Cortex of kidney (tissue), 1 donor: ENCODE data around the gene RAB33A.

Experiments
- DNase-seq: peaks from one replicate; lab custom pipeline; 2025; lab: John Stamatoyannopoulos, UW

RAB33A gene

DNA sequence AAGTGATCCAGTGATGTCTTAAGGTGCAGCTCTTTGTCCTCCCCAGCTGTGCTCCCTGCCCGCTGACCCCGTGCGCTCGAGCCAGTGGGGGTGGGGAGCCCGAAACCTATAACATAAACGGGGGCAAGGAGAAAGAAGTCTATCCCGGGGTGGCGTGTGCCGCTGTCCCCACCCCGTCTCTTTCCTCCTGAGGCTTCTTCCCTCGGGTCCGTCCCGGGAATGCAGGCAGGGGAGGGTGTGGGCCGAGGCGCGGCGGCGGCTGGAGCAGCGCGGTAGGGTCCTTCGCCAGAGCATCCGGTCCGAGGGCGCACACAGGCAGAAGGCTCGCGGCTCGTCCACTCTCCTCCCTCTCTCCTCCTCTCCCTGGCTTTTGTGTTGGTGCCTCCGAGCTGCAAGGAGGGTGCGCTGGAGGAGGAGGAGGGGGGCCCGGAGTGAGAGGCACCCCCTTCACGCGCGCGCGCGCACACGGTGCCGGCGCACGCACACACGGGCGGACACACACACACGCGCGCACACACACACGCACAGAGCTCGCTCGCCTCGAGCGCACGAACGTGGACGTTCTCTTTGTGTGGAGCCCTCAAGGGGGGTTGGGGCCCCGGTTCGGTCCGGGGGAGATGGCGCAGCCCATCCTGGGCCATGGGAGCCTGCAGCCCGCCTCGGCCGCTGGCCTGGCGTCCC is at the start of gene RAB33A:
TSS of gene RAB33A (plus strand) at position 517 of the 681 bp plus-strand sequence. CDS start at position 618, 101 bp downstream.
- no peak for DNase-seq

DNA sequence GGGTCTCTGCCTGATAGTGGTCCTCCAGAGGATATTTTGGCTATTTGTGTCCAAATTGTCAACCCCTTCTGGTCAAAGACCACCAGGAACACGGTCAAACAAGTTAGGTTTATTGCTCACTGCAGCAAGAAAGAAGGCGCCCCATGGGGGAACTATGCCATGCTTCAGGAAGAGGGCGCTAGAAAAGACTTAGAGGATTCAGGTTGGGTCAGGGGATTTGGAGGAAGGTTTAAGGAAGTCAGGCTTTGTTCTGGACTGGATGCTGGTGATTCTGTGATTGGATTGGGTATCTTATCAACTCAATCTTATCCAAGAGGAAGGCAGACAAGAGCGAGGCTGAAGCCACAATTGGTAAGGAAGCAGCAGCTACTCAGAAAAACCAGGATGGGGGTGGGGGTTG is 47.2 kb upstream of the RAB33A start:
- no peak for DNase-seq

DNA sequence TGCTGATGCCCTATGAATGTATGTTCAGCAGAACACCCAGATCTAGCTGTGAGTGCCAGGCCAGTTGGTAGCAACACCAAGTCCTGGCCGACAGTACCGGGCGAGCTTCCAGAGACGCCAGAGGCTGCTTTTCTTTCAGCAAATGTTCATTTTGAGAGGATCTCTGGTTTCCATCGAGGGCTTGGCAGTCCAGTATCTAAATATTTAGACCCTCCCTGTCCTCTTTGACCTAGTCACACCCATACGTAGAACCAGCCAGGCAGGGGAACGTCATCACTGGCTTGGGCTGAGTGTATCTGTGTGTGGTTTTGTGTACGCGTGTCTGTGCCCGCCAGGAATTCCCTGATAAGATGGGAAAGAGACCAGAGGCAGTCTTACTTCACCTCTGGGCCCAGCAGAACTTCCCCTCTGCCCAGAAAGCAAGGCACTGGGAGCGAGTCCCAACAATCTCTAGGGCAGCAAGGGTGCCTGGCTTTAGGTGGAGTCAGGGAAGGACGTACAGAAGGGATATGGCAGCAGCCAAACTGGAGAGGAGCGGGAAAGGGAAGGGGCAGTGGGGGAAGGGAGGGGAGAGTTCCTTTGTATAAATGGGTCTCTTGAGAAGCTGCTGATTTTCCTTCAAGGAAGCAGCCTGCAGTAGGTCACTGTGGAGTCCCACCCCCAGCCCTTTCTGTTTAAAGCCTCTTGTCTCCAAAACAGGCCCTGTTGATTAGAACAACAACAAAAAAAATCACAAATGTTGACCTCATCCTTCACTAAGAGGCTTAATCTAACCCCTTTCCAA is 46.5 kb upstream of the RAB33A start:
- no peak for DNase-seq

DNA sequence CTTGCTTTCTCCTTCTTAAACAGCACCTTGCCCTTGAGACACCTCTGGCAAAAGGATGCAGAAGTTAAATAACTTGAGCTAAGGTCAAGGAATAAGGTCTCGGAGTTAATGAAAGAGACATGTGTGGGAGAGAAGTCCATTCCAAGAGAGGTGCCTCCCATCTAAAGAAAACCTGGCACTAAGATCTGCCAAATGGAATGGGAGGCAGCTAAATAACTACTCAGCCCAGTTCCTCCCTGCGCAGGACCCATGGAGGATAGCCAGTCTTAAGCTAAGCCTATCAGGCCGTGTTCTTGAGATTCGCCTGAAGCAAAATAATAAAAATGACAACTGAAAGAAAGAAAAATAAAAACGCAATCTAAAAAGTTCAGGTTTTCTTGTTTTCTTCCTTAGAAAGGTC is 40.8 kb upstream of the RAB33A start:
- no peak for DNase-seq

DNA sequence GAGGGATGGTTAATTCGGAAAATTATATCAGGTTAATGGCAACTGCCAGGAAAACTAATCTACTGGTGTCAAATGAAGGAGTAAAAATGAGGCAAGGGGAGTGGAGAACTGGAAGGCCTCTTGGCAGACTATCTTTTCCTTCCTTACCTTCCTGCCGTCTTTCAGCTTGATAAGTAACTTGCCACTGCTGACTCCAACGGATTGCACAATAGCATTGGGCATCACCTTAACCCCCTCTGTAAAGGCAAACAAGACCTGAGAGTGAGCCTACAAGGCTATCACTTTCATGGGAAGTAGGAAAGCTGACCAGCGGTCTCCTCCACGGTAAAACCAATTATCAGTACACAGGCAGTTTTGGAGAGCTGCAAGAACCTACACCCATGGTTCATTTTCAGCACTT is 35.3 kb upstream of the RAB33A start:
- no peak for DNase-seq

DNA sequence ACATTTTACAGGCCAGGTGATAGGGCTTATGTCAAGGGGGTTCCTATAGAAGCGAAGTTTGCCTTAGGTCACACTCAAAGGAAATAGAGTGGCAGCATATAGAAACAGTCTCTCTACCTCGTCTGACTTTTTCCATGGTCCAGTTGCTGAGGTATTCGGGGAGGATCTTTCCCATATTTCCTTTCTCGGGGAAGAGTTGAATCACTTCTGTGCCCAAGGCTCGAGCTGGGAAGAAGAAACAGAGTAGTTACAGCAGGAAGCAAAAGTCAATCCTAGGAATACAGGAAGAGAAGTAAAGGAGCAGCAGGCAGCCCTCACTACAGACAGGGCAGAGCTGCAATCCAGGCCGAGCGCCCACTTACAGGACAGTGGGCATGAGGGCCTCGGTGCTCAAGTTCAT is 34.8 kb upstream of the RAB33A start:
- no peak for DNase-seq

DNA sequence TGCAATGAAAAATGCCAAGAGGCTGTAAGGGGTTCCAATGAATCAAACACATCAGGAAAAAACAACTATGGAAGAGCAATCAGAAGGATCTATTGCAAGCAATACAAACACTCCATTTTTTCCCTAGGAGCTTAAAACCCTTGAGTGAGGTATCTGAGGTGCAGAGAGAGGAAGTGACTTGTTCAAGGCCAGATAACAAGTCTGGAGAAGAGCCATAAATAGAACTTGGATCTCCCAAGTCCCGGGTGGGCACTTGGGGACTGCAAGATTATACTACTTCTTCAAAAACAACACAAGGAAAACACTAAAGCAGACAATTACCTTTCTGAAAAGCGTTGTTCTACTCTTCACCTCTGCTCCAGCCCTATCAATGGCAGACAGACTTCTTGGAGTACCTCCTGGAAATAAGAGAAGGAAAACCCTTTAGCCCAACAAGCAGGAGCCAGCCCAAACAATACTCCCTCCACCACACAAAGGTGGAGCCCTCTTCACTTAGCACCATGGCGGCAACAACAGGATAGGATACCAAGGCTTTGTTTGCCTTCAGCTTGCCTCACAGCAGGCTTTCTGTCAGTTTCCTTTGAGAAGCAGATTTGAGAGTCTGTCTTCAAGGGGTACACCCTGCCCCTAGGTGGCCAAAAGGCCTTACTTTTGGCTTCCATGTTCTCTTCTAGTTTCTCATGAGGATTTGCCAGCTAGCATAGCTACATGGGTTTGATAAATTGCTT is 32.1 kb upstream of the RAB33A start:
- no peak for DNase-seq

DNA sequence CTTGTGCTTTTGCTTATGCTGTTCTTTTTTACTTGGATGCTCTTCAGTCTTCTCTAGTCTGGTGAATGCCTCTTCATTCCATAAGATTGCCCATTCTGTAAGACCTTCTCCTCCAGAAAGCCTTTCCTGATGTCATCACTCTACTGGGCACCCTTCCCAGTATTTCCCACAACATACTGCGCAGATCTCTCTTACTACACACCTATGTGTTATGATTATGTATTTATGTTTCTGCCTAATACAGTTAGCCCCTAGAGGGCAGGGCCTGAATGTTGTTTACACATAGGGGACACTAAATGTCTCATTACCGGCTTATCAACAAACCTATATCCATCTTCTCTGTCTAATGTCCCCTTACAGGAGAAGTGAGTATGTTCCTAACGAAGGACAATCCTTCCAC is 27.3 kb upstream of the RAB33A start:
- no peak for DNase-seq

DNA sequence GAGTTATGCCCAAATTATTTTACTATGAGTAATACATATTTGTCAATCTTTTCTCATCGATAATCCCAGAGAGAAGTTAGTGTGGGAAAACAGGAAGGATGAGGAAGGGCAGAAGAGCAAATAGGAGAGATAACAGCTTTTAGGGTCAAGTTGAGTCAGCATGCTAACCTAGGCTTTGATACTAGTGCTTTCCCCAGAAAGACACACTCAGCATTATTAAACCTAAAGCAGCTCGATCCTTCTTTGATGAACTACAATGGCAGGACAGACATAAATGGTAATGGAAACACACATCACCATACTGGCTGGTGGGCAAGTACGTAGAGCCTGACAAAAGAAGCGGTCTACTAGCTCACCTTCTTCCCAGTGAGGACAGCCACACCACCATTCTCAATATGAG is 26.6 kb upstream of the RAB33A start:
- no peak for DNase-seq

DNA sequence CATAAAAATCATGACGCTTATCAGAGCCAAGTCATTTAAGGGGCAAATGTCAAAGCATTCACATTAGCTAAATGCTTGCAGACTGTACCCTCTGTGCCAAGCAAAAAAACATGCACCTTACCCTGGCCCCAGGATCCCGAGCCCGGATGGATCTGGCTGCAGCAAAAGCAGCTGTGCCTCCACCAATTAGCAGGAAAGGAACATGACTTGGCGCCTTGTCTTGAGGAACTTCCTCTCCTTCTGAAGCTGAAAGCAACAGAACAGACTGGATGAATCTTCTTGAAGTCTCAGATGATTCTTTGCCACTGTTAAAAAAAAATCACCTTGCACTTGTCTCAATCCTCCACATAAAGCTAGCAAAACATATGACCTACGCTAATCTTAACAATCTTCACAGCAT is 24.1 kb upstream of the RAB33A start:
- no peak for DNase-seq

DNA sequence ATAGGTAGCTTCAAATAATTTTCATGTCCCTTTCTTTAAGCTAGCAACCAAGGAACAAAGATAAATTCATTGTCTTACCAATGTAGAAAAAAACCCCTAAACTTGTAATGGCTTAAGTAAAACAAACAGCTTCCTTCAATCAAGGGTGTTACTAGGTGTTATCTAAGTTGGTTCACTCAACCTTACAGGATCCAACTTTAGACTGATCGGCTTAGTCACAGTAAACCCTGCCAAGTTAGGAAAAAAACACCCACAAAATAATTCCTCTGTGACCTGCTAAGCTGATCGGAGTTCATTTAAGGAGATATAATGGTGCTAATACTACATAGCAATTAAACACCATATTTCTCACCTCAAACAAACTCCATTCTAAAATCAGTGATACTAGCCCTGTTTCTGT is 16.2 kb upstream of the RAB33A start:
- DNase-seq: no peak

DNA sequence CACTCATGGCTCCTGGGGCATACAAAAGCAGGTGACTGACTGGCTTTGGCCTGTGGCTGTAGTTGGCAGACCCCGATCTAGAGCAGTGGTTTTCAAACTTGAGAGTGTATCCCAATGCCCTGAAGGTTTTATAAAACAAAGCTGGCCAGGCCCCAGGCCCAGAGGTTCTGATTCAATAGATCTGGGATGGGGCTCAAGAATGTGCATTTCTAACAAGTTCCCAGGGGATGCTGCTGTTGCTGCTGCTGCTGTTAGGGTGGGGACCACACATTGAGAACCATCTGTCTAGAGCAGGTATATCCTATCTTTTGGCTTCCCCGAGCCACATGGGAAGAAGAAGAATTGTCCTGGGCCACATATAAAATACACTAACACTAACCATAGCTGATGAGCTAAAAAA is 13.5 kb upstream of the RAB33A start:
- DNase-seq: no peak

DNA sequence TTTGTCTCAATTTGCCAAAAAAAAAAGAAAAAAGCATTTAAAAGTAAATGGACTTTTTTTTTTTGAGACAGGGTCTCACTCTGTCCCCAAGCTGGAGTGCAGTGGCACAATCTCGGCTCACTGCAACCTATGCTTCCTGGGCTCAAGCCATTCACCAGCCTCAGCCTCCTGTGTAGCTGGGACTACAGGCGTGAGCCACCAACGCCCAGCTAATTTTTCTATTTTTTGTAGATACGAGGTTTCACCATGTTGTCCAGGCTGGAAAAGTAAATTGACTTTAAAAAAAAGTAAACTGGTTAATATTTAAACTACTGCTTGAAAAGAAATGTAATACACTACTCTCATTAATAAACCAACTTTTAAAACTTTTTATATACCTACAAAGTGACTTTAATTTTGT is 12.0 kb upstream of the RAB33A start:
- DNase-seq: no peak

DNA sequence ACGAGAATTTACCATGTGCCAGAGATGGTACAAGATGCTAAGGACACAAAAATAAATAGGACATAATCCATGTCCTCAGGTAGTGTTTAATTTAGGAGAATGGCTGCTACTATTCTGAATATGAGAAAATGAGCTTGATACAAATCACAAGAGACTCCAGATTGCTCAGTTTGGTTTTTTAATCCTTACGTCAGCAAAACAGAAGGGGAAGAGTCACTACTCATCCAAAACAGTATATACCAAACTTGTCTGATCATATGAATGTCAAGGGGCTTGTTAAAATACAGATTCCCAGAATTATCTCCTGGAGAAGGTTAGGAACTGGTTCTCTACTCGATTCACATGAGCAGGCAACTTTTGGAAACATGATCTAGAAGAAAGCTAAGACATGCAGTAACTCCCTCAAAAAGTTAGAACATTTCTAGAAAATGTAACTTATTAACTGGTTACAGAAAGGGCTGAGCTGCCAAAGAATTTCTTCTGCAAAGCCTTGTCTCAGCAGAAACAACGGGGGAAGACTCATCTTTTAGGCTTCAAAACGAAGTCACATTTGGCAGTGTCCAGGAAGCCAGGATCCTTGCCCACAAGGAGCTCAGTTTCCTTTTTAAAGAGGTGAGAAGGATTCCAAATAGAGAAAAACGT is 9.5 kb upstream of the RAB33A start:
- no peak for DNase-seq

DNA sequence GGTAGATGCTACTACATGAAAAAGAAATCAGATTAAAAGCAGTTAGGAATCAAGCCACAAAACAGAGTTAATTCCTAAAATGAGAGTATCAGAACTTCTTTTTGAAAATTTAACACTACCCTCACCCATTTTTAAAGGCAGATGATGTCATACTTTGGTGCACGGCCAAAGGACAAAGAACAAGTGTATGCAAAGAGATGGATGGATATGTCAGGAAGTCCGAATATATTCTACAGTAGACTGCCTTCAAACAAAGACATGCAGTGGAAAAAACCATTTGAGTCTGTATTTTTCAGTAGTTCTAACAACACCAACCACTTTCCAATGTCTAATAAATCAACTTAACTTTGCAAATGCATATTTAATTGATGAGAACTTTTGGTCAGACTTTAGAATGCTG is 8.4 kb upstream of the RAB33A start:
- DNase-seq: no peak

DNA sequence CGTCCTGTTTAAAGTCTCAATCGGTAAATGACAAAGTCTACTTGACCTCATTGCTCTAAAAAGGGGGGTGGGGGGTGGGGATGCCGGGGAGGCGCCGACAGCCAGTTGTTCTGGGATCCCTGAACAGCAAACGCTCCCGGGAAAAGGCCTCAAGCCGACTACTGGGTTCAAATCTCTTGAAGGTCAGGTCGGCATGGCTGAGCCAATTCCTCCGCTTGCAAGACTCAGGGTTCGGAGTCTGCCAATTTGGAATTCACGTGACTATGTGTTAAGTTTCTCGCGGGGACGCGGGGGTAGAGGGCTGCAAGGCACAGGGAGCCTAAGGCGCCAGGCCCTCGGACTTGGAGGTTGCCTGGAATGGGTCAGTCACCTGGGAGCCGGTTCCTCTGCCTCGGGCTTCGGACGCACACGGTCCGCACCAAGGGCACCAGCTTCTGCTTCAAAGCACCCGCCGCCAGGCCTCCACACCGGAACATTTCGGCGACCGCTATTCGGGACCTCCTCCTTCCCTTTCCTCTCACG is 6.5 kb upstream of the RAB33A start:
- DNase-seq: no peak

DNA sequence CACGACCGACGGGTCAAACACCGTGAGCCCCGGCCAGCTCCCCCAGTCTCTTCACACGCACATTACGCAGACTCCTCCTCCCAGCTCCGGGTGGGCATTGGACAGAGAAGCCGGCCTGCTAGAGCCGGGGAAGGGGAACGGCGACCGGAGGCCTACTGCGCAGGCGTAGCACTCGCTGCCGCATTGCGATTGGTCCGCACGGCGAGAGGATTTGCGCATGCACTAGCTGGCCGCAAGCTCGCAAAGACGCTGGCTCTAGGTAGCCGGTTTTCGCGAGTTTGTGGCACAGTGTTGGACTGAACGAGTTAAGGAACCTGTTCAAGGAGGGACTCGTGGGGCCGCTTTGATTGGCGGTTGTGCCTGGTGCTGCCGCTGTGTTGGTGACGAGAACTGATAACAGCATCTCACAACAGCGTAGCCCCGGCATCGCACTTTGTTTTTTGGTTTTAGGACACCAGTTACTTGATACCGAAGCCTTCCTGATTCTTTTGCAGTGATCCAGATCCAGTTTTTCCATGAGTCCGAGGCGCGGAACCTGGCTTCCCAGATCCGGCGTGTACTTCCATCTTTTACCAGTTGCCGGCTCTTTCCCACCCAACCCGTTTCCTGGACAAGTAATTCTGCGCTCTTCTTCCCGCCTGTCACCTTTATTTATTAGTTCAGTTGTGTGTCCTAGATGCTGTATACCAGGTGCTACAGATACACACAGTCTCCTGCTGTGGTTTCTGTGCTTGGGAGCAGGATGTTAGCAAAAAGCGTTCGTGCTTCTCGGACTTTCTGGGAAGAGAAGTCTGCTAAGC is 5.9 kb upstream of the RAB33A start, which contains the start of gene AIFM1:
TSS of gene AIFM1 (minus strand) at position 139 of the 800 bp plus-strand sequence. CDS start 185 bp downstream, outside the sequence.
- DNase-seq: peak; percentile 45

DNA sequence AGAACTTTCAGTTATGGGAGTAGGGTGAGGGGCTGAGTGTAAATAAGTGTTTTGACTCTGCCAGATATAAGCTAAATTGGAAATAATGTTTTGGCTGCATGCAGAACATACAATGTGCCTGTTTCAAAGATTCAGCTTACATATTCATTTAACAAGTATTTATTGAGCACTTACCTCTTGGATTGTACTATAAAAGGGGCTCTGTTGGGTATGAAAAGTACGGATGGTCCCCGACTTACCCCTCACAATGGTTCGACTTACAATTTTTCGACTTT is 5.3 kb upstream of the RAB33A start:
- no peak for DNase-seq

DNA sequence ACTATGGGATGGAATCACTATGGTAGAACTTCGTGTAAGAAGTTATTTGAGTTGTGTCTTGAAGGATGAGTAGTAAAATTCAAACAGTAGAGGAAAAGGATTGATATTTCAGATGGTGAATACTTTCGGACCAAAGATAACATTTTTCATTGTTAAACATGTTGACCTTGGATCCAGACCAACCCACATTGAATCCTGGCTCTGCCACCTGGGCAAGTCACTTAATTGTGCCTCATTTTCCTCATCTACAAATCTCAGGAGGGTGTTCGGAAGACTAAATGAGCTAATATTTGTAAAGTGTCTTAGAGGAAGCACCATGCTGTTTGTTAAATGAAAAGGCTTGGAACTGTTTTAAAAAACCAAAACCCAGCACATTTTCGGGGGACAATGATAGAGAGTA is 4.7 kb upstream of the RAB33A start:
- DNase-seq: no peak

DNA sequence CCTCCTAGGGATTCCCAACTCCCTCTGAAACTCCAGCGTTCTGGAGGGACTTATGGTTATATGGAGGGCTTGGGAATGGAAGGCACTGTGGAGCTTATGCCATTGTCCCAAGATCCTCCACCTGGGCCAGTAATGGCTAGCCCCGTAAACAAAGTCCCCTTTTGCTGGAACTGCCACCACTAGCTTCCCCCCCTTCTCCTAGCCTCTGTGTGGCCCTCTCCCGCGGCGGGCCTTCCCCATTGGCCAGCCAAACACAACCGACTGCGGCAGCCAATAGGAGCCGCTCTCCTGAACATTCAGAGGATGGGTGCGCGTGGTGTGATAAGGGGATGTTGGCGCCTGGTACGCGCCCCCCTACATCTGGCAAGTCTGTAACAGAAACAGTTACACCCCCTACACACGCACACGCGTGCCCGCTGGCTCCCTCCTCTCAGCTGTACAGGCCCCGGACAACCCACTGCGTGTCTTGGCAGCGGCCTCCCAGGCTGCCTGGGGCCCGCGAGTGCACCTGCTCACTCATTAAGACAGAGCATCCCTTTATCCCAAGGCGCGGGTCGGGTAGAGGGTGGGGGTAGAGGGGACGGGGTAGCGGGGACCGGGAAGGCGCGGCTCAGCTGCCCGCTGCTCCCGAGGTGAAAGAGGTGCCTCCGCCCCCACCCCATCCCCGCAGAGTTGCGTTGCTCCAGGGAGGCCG is 863 bp upstream of the RAB33A start:
- no peak for DNase-seq
